Pancreas (tissue), 10 donors: Measurements from ENCODE around the gene TRIM10. TPM values are rescaled to one million over a fixed set of nuclear protein-coding genes. Genes with fewer than 3 reads are reported as not detected.
"Not testable (repeated sequence)": the region's sequence is repeated elsewhere in the genome, so short reads cannot be mapped to it uniquely, and the experiment has no call there.

Experiments
- ATAC-seq, 4 donors: fragments of 200-7000 bp; cut with Tn5 transposase; one replicate each; pipeline versions ENCODE4 v1.8.0 to v1.9.1; 2020; ENCODE audit warnings: mild to moderate bottlenecking in 4 of 4, moderate library complexity in 4 of 4
- DNase-seq, 6 donors: peaks; one replicate each; pipeline ENCODE4 v3.0.0-alpha.2; 2020
- FAIRE-seq: peaks from 2 replicates; lab custom pipeline; 2012; peaks lifted over from hg19 to GRCh38; lab: Jason Lieb, UNC
- H3K27ac ChIP-seq, 4 donors: fragments of 200-600 bp; sonication (generic); 1 replicate in 3 of 4; 2 replicates in 1 of 4; pipeline versions ENCODE4 v1.5.0 to v1.8.0; 2020
- H3K27me3 ChIP-seq, 4 donors: fragments of 200-600 bp; one replicate each; pipeline ENCODE4 v1.8.0; 2021
- H3K36me3 ChIP-seq, 3 donors: fragments of 200-600 bp; sonication (generic) in 1 of 3; one replicate each; pipeline versions ENCODE4 v1.5.0 to v1.8.0; 2020 to 2021
- H3K4me1 ChIP-seq, 3 donors: fragments of 200-600 bp; one replicate each; pipeline ENCODE4 v1.8.0; 2021
- H3K4me3 ChIP-seq, 4 donors: fragments of 200-600 bp; sonication (generic) in 2 of 4; one replicate each; pipeline versions ENCODE4 v1.5.0 to v1.8.0; 2020 to 2021
- H3K9me3 ChIP-seq, 4 donors: fragments of 200-600 bp; one replicate each; pipeline ENCODE4 v1.8.0; 2021
- CTCF ChIP-seq, 4 donors: fragments of 200-600 bp; sonication (generic) in 3 of 4; IDR thresholded peaks; one replicate each; pipeline versions ENCODE4 v1.5.0 to v1.8.0; 2021; ENCODE audit warnings: antibody characterized with exemption in 4 of 4
- WGBS, 2 donors: extraction: QIAGEN DNeasy Blood & Tissue Kit; methylation state at CpG; one replicate each; pipeline ENCODE4 v1.1.7; 2013; 5-methylcytosine and 5-hydroxymethylcytosine counted together
- intact Hi-C, 3 donors: fragments of 100-400 bp; cut with DNase I; formaldehyde crosslinking; loops; one replicate each; pipeline versions ENCODE4 v1.11.1 to v1.14.2; 2022
- polyA plus RNA-seq, 2 donors: library from polyadenylated mRNA; stranded (reverse); fragments of 200-250 nt; gene quantifications; one replicate each; pipeline ENCODE4 v1.2.3, GENCODE V29; 2013
- total RNA-seq, 6 donors: library from RNA; stranded (reverse); fragmentation: NEBNext Ultra II Directional in 4 of 6; extraction: Animal tissue kit (Norgen Biotek cat#: 25700) in 4 of 6; gene quantifications; one replicate each; pipeline versions ENCODE4 v1.2.1 to v1.2.4, GENCODE V29; 2021 to 2023
- donor health status: healthy with polysubstance abuse.
- donor health status: DM: no; HTN: no; CAD: no; lungs with moderate emphysema.
- donor health status: DM: no; HTN: no; CAD: no.
- donor health status: control.
- donor health status: control.
- donor health status: Bipolar disorder and iron deficiency.
- donor health status: DM: yes; HTN: yes; CAD: no.
- donor health status: DM: no; HTN: no; CAD: no.
- donor health status: DM: no; HTN: no; CAD: no.
- donor health status: DM: yes; HTN: yes; CAD: no.

TRIM10 gene
- total and polyA plus RNA-seq, 8 donors = 0.02 to 0.03 TPM; not detected in 6

GRCh38 chr6:30122515-30122914 is 38.5 kb downstream of the TRIM10 start:
- 24 to 42% methylated on average over 2 of the region's 2 CpGs for WGBS, 2 donors
- Histone ChIP-seq H3K36me3 (no peaks in the 10 kb centered on the region), H3K9me3 (no peaks in the 10 kb centered on the region), H3K27me3 (peaks cover 0 to 5% (median 0%) of the 10 kb centered on the region in 4 donors), H3K27ac (no peak overlapping the region), H3K4me3 (no peak overlapping the region), H3K4me1 (no peaks in the 10 kb centered on the region)
- FAIRE-seq (peak; percentile 84), ATAC-seq (peak in 1 of 4 donors; percentile 30), DNase-seq (no peak)
- intact Hi-C loops = no loop called here
- TF ChIP-seq CTCF (IDR thresholded peaks at IDR 0.05) = no peak

DNA sequence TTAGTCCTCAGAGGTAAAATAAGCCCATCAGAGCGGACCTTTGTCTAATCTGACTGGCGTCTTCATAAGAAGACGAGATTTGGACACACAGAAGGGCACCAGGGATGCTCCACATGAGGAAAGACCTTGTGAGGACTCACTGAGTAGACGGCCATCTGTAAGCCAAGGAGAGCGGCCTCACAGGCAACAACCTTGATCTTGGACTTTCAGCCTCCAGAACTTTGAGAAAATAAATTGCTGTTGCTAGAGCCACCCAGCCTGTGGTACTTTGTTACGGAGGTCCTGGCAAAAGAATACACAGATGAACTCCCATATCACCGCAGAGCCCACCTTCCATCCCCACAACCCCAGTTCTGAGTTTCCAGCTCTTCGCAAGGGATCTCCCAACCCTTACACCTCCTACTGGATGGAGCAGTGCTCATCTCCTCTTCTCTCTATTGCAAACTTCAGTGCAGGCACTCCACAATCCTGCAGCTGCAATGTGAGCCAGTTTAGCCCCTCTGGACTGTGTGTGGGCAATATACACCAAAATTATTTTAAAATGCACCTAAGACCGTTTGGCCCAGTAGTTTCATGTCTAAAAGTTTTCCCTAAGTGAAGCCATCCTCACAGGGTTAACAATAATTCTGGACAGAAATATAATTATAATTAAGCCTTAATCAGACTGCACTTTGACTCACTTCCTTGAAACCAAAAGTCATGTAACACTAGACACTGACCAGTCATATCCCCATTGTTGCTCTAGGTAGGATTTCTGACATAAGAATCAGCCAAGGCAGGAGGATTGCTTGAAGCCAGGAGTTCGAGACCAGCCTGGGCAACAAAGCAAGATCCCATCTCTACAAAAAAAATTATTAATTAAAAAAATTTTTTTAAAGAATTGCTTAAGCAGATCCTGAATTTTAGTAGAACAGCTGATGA is 39.3 kb downstream of the TRIM10 start:
- no peak for TF ChIP-seq CTCF (IDR thresholded peaks at IDR 0.05)
- intact Hi-C loops = no loop called here

DNA sequence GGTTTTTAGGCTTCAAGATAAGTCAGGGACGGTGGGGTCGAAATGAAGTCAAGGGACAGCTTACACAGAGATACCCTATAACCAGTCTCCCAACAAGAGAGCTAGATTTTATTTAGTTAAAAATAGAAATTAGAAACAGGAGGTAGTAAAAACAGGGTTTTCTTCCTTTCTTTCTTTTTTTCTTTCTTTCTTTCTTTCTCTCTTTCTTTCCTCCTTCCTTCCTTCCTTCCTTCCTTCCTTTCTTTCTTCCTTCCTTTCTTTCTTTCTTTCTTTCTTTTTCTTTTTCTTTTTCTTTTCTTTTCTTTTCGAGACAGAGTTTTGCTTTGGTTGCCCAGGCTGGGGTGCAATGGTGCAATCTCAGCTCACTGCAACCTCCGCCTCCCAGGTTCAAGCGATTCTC is 42.3 kb downstream of the TRIM10 start:
- ATAC-seq, H3K27me3 ChIP-seq, DNase-seq, H3K4me3 ChIP-seq, intact Hi-C loops, H3K9me3 ChIP-seq, H3K36me3 ChIP-seq, H3K4me1 ChIP-seq, H3K27ac ChIP-seq, FAIRE-seq: not testable (repeated sequence)
- WGBS, 2 donors = 79 to 81% methylated on average over 5 of the region's 5 CpGs

More for the DNA sequence above, 39.3 kb downstream of the TRIM10 start:
- Histone ChIP-seq H3K36me3 (no peaks in the 10 kb centered on the region), H3K4me1 (no peaks in the 10 kb centered on the region), H3K27ac (no peak overlapping the region), H3K27me3 (peaks cover 0 to 5% (median under 1%) of the 10 kb centered on the region in 4 donors), H3K9me3 (no peaks in the 10 kb centered on the region), H3K4me3 (no peak overlapping the region)
- WGBS, 2 donors = 60 to 69% methylated on average over 10 of the region's 10 CpGs
- FAIRE-seq (no peak), DNase-seq (no peak), ATAC-seq (no peak)

GRCh38 chr6:30116724-30117123 is 44.3 kb downstream of the TRIM10 start:
- no peaks in the 10 kb centered on the region for H3K9me3 ChIP-seq
- TF ChIP-seq CTCF (IDR thresholded peaks at IDR 0.05) = peak in 1 of 4 donors; percentile 11
- H3K36me3 ChIP-seq = no peaks in the 10 kb centered on the region
- no peak for DNase-seq
- no peak for FAIRE-seq
- 67 to 72% methylated on average over 6 of the region's 6 CpGs for WGBS, 2 donors
- H3K27ac ChIP-seq = no peak overlapping the region
- H3K4me1 ChIP-seq = no peaks in the 10 kb centered on the region
- ATAC-seq = no peak
- H3K4me3 ChIP-seq = no peak overlapping the region
- intact Hi-C loops = no loop called here
- peaks cover 0 to 10% (median 2%) of the 10 kb centered on the region in 4 donors for H3K27me3 ChIP-seq

GRCh38 chr6:30113841-30114240 is 47.2 kb downstream of the TRIM10 start:
- 24 to 29% methylated on average over 1 of the region's 1 CpG for WGBS, 2 donors
- DNase-seq (no peak), ATAC-seq (peak in 1 of 4 donors; percentile 21), FAIRE-seq (no peak)
- no peak overlapping the region for H3K27ac ChIP-seq
- no peak overlapping the region for H3K4me3 ChIP-seq
- no peaks in the 10 kb centered on the region for H3K36me3 ChIP-seq
- intact Hi-C loops = no loop called here
- no peaks in the 10 kb centered on the region for H3K9me3 ChIP-seq
- TF ChIP-seq CTCF (IDR thresholded peaks at IDR 0.05) = no peak
- H3K27me3 ChIP-seq = peaks cover 0 to 16% (median 9%) of the 10 kb centered on the region in 4 donors
- no peaks in the 10 kb centered on the region for H3K4me1 ChIP-seq
